Measurements from ENCODE around the gene GP1BA. TPM values are rescaled to one million over a fixed set of nuclear protein-coding genes. Genes with fewer than 3 reads are reported as not detected.
A peak's percentile ranks its signal among the peaks of the same experiment; 100 is the strongest.
"Not testable (repeated sequence)": the region's sequence is repeated elsewhere in the genome, so short reads cannot be mapped to it uniquely, and the experiment has no call there.

Gene GP1BA
- polyA plus RNA-seq, 3 donors from 2014 or later: 0.38 to 1.3 TPM; not detected in 1

- peaks cover 1 to 6% (median 5%) of the 10 kb centered on the region in 3 donors for H3K27me3 Mint-ChIP-seq (ENCODE audit: low read depth in 3 of 3)
- peaks cover 4 to 6% of the 10 kb centered on the region in 2 donors for H3K4me1 Mint-ChIP-seq
- no peak for DNase-seq
- H3K9me3 Mint-ChIP-seq: no peaks in the 10 kb centered on the region
- H3K27ac Mint-ChIP-seq: no peak overlapping the region
- H3K4me3 Mint-ChIP-seq: no peak overlapping the region
- H3K36me3 Mint-ChIP-seq: no peaks in the 10 kb centered on the region
Measured at GRCh38 chr17:4908301-4908700, 23.8 kb upstream of the GP1BA start.

GRCh38 chr17:4908711-4909496 lies 23.2 kb upstream of the GP1BA start:
- peaks cover 0 to 2% (median 0%) of the 10 kb centered on the region in 6 donors for H3K9me3 Mint-ChIP-seq

DNA sequence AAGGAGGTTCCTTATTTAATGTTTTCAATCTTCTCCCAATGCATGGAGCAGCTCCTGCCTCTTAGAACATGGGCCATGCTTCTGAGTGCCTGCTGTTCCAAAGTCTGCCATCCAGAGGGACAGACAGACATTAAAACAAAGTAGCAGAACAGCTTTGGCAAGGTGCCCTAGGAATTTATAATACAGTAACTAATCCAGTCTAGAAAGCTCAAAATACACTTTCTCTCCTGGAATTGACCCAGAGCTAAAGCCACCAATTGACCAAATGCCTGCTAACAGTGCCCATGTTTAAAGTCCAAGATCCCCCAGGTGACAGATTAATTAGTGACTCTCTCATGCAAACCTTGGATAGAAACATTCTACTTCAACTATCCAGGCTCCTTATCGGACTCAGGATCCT lies 18.1 kb upstream of the GP1BA start:
- Mint-ChIP-seq H3K36me3 (no peaks in the 10 kb centered on the region), H3K27ac (no peak overlapping the region), H3K9me3 (peaks cover 0 to 2% (median 0%) of the 10 kb centered on the region in 6 donors), H3K27me3 (ENCODE audit: low read depth in 3 of 3) (peaks cover 0 to 2% (median 1%) of the 10 kb centered on the region in 3 donors), H3K4me3 (no peak overlapping the region), H3K4me1 (no peaks in the 10 kb centered on the region)
- no peak for DNase-seq

More at GRCh38 chr17:4908711-4909496, 23.2 kb upstream of the GP1BA start:
- Mint-ChIP-seq H3K27ac (no peak overlapping the region), H3K4me3 (no peak overlapping the region), H3K4me1 (peaks cover 0 to under 1% of the 10 kb centered on the region in 2 donors), H3K27me3 (ENCODE audit: low read depth in 3 of 3) (peaks cover 1 to 3% (median 2%) of the 10 kb centered on the region in 3 donors), H3K36me3 (no peaks in the 10 kb centered on the region)
- DNase-seq: peak; percentile 75 to 80 (median 77)

GRCh38 chr17:4914551-4914950 lies 17.5 kb upstream of the GP1BA start:
- not testable (repeated sequence) for H3K4me3 Mint-ChIP-seq; H3K4me1 Mint-ChIP-seq; H3K36me3 Mint-ChIP-seq; H3K27me3 Mint-ChIP-seq (ENCODE audit: low read depth in 3 of 3); H3K27ac Mint-ChIP-seq; DNase-seq; H3K9me3 Mint-ChIP-seq

DNA sequence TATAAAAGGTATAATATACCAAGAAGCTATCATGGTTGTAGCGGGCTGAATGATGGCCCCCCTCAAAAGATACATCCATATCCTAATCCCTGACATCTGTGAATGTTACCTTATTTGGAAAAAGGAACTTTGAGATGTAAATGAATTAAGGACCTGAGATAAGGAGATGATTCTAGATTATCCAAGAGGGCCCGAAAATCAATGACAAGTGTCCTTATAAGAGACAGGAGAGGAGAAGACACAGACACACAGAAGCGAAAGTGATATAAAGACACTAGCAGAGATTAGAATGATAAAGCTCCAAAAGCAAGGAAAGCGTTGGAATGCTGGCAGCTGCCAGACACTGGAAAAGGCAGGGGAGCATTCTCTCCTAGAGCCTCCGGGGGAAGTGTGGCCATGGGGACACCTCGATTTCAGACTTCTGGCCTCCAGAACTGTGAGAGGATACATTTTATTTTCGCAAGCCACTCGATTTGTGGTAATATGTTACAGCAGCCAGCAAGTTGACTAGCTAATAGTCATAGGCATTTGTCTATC lies 12.5 kb upstream of the GP1BA start:
- Mint-ChIP-seq H3K27ac (no peak overlapping the region), H3K4me1 (no peaks in the 10 kb centered on the region), H3K9me3 (no peaks in the 10 kb centered on the region), H3K4me3 (no peak overlapping the region), H3K27me3 (ENCODE audit: low read depth in 3 of 3) (no peaks in the 10 kb centered on the region), H3K36me3 (peaks cover 0 to 3% (median 0%) of the 10 kb centered on the region in 3 donors)
- no peak for DNase-seq

GRCh38 chr17:4920351-4921048 lies 11.6 kb upstream of the GP1BA start:
- no peak for DNase-seq
- no peak overlapping the region for H3K4me3 Mint-ChIP-seq
- no peaks in the 10 kb centered on the region for H3K27me3 Mint-ChIP-seq (ENCODE audit: low read depth in 3 of 3)
- no peaks in the 10 kb centered on the region for H3K4me1 Mint-ChIP-seq
- H3K27ac Mint-ChIP-seq: peak overlapping the region in 1 of 6 donors; percentile 17
- H3K36me3 Mint-ChIP-seq: peaks cover 0 to 5% (median 0%) of the 10 kb centered on the region in 3 donors
- H3K9me3 Mint-ChIP-seq: no peaks in the 10 kb centered on the region

DNA sequence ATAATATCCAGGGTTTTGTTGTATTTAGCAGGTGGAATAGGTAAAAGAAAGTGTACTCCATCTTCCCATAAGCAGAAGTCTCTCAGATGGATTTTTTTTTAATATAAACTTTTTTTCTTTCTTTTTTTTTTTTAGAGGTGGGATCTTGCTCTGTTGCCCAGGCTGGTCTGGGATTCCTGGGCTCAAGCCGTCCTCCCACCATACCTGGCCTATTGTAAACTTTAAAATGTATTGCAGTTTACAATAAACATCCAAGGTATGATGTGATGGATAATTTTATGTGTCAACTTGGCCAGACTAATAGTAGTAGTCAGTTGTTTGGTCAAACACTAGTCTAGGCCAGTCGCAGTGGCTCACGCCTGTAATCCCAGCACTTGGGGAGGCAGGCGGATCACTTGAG lies 10.8 kb upstream of the GP1BA start:
- Mint-ChIP-seq H3K4me3 (no peak overlapping the region), H3K9me3 (no peaks in the 10 kb centered on the region), H3K4me1 (no peaks in the 10 kb centered on the region), H3K36me3 (peaks cover 0 to 5% (median 0%) of the 10 kb centered on the region in 3 donors), H3K27me3 (ENCODE audit: low read depth in 3 of 3) (no peaks in the 10 kb centered on the region), H3K27ac (no peak overlapping the region)
- no peak for DNase-seq

GRCh38 chr17:4926577-4927335 lies 5.3 kb upstream of the GP1BA start:
- H3K27ac Mint-ChIP-seq: peak overlapping the region in 1 of 6 donors; percentile 10
- H3K9me3 Mint-ChIP-seq; DNase-seq; H3K4me1 Mint-ChIP-seq; H3K4me3 Mint-ChIP-seq; H3K27me3 Mint-ChIP-seq (ENCODE audit: low read depth in 3 of 3): not testable (repeated sequence)
- H3K36me3 Mint-ChIP-seq: peaks cover 0 to 17% (median 10%) of the 10 kb centered on the region in 3 donors

DNA sequence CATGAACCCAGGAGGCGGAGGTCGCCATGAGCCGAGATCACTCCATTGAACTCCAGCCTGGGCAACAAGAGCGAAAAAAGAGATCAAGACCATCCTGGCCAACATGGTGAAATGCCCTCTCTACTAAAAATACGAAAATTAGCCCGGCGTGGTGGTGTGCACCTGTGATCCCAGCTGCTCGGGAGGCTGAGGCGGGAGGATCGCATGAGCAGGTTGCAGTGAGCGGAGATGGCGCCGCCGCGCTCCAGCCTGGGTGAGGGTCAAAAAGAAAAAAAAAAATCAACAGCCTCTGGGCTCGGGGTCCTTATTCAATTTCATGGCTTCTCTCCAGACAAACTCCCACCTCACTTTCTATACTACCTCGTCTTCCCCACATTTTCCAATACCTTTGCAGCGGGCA lies 3.2 kb upstream of the GP1BA start:
- Mint-ChIP-seq H3K36me3 (peaks cover 0 to 21% (median 10%) of the 10 kb centered on the region in 3 donors), H3K27ac (no peak overlapping the region), H3K4me1 (peaks cover 13 to 14% of the 10 kb centered on the region in 2 donors), H3K27me3 (ENCODE audit: low read depth in 3 of 3) (peaks cover 3 to 5% (median 5%) of the 10 kb centered on the region in 3 donors), H3K9me3 (no peaks in the 10 kb centered on the region), H3K4me3 (no peak overlapping the region)
- DNase-seq: no peak

DNA sequence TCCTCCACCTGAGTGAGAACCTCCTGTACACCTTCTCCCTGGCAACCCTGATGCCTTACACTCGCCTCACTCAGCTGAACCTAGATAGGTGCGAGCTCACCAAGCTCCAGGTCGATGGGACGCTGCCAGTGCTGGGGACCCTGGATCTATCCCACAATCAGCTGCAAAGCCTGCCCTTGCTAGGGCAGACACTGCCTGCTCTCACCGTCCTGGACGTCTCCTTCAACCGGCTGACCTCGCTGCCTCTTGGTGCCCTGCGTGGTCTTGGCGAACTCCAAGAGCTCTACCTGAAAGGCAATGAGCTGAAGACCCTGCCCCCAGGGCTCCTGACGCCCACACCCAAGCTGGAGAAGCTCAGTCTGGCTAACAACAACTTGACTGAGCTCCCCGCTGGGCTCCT lies 679 bp downstream of the GP1BA start:
- H3K4me3 Mint-ChIP-seq: no peak overlapping the region
- DNase-seq: no peak

DNA sequence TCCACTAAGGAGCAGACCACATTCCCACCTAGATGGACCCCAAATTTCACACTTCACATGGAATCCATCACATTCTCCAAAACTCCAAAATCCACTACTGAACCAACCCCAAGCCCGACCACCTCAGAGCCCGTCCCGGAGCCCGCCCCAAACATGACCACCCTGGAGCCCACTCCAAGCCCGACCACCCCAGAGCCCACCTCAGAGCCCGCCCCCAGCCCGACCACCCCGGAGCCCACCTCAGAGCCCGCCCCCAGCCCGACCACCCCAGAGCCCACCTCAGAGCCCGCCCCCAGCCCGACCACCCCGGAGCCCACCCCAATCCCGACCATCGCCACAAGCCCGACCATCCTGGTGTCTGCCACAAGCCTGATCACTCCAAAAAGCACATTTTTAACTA lies 1.6 kb downstream of the GP1BA start:
- Mint-ChIP-seq H3K27ac (peak overlapping the region in 4 of 6 donors; percentile 9 to 65 (median 44)), H3K27me3 (ENCODE audit: low read depth in 3 of 3) (peaks cover 6 to 12% (median 10%) of the 10 kb centered on the region in 3 donors), H3K36me3 (peaks cover 0 to 25% (median 16%) of the 10 kb centered on the region in 3 donors), H3K4me3 (peak overlapping the region; percentile 54 to 79 (median 72)), H3K4me1 (peaks cover 39 to 40% of the 10 kb centered on the region in 2 donors), H3K9me3 (no peaks in the 10 kb centered on the region)
- DNase-seq: no peak

More for the DNA sequence above, 679 bp downstream of the GP1BA start:
- Mint-ChIP-seq H3K4me1 (peaks cover 32 to 33% of the 10 kb centered on the region in 2 donors), H3K27ac (no peak overlapping the region), H3K9me3 (no peaks in the 10 kb centered on the region), H3K27me3 (ENCODE audit: low read depth in 3 of 3) (peaks cover 5 to 12% (median 10%) of the 10 kb centered on the region in 3 donors), H3K36me3 (peaks cover 0 to 23% (median 16%) of the 10 kb centered on the region in 3 donors)

DNA sequence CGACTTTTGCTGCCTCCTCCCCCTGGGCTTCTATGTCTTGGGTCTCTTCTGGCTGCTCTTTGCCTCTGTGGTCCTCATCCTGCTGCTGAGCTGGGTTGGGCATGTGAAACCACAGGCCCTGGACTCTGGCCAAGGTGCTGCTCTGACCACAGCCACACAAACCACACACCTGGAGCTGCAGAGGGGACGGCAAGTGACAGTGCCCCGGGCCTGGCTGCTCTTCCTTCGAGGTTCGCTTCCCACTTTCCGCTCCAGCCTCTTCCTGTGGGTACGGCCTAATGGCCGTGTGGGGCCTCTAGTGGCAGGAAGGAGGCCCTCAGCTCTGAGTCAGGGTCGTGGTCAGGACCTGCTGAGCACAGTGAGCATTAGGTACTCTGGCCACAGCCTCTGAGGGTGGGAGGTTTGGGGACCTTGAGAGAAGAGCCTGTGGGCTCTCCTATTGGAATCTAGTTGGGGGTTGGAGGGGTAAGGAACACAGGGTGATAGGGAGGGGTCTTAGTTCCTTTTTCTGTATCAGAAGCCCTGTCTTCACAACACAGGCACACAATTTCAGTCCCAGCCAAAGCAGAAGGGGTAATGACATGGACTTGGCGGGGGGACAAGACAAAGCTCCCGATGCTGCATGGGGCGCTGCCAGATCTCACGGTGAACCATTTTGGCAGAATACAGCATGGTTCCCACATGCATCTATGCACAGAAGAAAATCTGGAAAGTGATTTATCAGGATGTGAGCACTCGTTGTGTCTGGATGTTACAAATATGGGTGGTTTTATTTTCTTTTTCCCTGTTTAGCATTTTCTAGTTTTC lies 2.3 kb downstream of the GP1BA start:
- H3K9me3 Mint-ChIP-seq: no peaks in the 10 kb centered on the region
- H3K4me1 Mint-ChIP-seq: peaks cover 47 to 48% of the 10 kb centered on the region in 2 donors
- peak overlapping the region; percentile 54 to 79 (median 72) for H3K4me3 Mint-ChIP-seq
- H3K36me3 Mint-ChIP-seq: peaks cover 0 to 21% (median 12%) of the 10 kb centered on the region in 3 donors
- DNase-seq: peak; percentile 54 to 55 (median 54)
- peaks cover 6 to 12% (median 10%) of the 10 kb centered on the region in 3 donors for H3K27me3 Mint-ChIP-seq (ENCODE audit: low read depth in 3 of 3)
- peak overlapping the region; percentile 9 to 65 (median 52) for H3K27ac Mint-ChIP-seq
